H1 (cell line): Measurements from ENCODE around the gene GALNT15. TPM values are rescaled to one million over a fixed set of nuclear protein-coding genes. Genes with fewer than 3 reads are reported as not detected.

ENCODE experiments used
- CTCF ChIA-PET: fragments of 300-600 bp; sonication (Branson Sonifier 250); formaldehyde crosslinking; loops from one replicate; lab custom pipeline; 2021; ENCODE audit not compliant: partially characterized antibody; lab: Charles Lee
- POLR2A ChIA-PET: fragments of 300-600 bp; sonication (Branson Sonifier 250); formaldehyde crosslinking; loops from one replicate; lab custom pipeline; 2021; ENCODE audit warnings: inconsistent platforms; ENCODE audit not compliant: partially characterized antibody; lab: Charles Lee
- DNase-seq, 2 experiments: peaks; one replicate each; pipeline versions ENCODE4 v3.0.0 to v3.0.0-alpha.2; 2010 to 2022; ENCODE audit warnings: low spot score in 2 of 2, low read depth in 1 of 2, mixed read lengths in 1 of 2
- FAIRE-seq: peaks from 2 replicates; lab custom pipeline; 2011; peaks lifted over from hg19 to GRCh38; lab: Jason Lieb, UNC
- H2AFZ ChIP-seq: 2 replicates; pipeline ENCODE4 v1.8.1; 2012; ENCODE audit warnings: low read length, inconsistent platforms
- H2AK5ac ChIP-seq: 2 replicates; pipeline ENCODE4 v1.6.1; 2013; ENCODE audit warnings: low read depth, low read length
- H2BK120ac ChIP-seq: replicated peaks from 2 replicates; pipeline ENCODE3; 2013; ENCODE audit warnings: low read depth, low read length, inconsistent platforms
- H2BK12ac ChIP-seq: 2 replicates; pipeline ENCODE4 v1.6.1; 2013; ENCODE audit warnings: low read depth, low read length
- H2BK15ac ChIP-seq: 2 replicates; pipeline ENCODE4 v1.6.1; 2013; ENCODE audit warnings: low read length
- H2BK20ac ChIP-seq: 2 replicates; pipeline ENCODE4 v1.6.1; 2013; ENCODE audit warnings: low read length
- H2BK5ac ChIP-seq: 2 replicates; pipeline ENCODE4 v1.6.1; 2013; ENCODE audit warnings: low read depth, low read length
- H3K14ac ChIP-seq: 2 replicates; pipeline ENCODE4 v1.6.1; 2013; ENCODE audit warnings: inconsistent platforms; ENCODE audit not compliant: insufficient read length
- H3K18ac ChIP-seq: 2 replicates; pipeline ENCODE4 v1.6.1; 2013; ENCODE audit warnings: low read length; ENCODE audit errors: extremely low read depth
- H3K23ac ChIP-seq: 2 replicates; pipeline ENCODE4 v1.6.1; 2013; ENCODE audit warnings: inconsistent platforms; ENCODE audit not compliant: insufficient read length
- H3K23me2 ChIP-seq: 2 replicates; pipeline ENCODE4 v1.6.1; 2013; ENCODE audit warnings: low read depth, low read length
- H3K27ac ChIP-seq: 2 replicates; pipeline ENCODE4 v1.6.1; 2011; ENCODE audit warnings: low read depth, low read length, inconsistent platforms
- H3K27me3 ChIP-seq, 4 experiments: replicated peaks in 1 of 4; 1 replicate in 1 of 4; 2 replicates in 3 of 4; pipeline versions ENCODE4 v1.6.1 to v1.8.1; 2011 to 2013; ENCODE audit warnings: low read length in 3 of 4, mild to moderate bottlenecking in 3 of 4, inconsistent platforms in 2 of 4, mixed read lengths in 2 of 4, moderate library complexity in 1 of 4; ENCODE audit not compliant: control insufficient read depth in 3 of 4, insufficient read depth in 3 of 4; ENCODE audit errors: extremely low read depth in 1 of 4
- H3K36me3 ChIP-seq, 4 experiments: 2 replicates each; pipeline versions ENCODE4 v1.6.1 to v1.8.1; 2011 to 2013; ENCODE audit warnings: mild to moderate bottlenecking in 4 of 4, low read length in 3 of 4, moderate library complexity in 2 of 4, control low read depth in 1 of 4, inconsistent platforms in 1 of 4; ENCODE audit not compliant: insufficient read depth in 4 of 4, control insufficient read depth in 2 of 4
- H3K4ac ChIP-seq: replicated peaks from 2 replicates; pipeline ENCODE3; 2013; ENCODE audit warnings: low read length, low read depth, mixed read lengths, inconsistent platforms; ENCODE audit not compliant: insufficient read length
- H3K4me1 ChIP-seq, 4 experiments: replicated peaks in 1 of 4; 1 replicate in 1 of 4; 2 replicates in 3 of 4; pipeline versions ENCODE4 v1.6.1 to v1.8.1; 2011 to 2013; ENCODE audit warnings: low read length in 3 of 4, inconsistent platforms in 2 of 4, mixed read lengths in 1 of 4; ENCODE audit not compliant: insufficient read depth in 4 of 4, control insufficient read depth in 3 of 4
- H3K4me2 ChIP-seq, 2 experiments: 2 replicates each; pipeline versions ENCODE4 v1.6.1 to v1.8.1; 2011 to 2013; ENCODE audit warnings: low read depth in 2 of 2, low read length in 2 of 2, control low read depth in 1 of 2, inconsistent platforms in 1 of 2, mild to moderate bottlenecking in 1 of 2; ENCODE audit not compliant: insufficient read depth in 1 of 2
- H3K4me3 ChIP-seq, 4 experiments: fragments of 200-600, 300-600 bp in 1 of 4; sonication (generic), shearing (Covaris generic), sonication (Bioruptor Twin) in 1 of 4; 2 replicates each; pipeline versions ENCODE4 v1.5.1 to v1.8.1; 2011 to 2016; ENCODE audit warnings: low read length in 4 of 4, low read depth in 3 of 4, control low read depth in 2 of 4, inconsistent platforms in 2 of 4, mild to moderate bottlenecking in 2 of 4, mixed read lengths in 1 of 4, moderate library complexity in 1 of 4; ENCODE audit not compliant: insufficient read depth in 2 of 4; ENCODE audit errors: extremely low read depth in 1 of 4
- H3K56ac ChIP-seq: replicated peaks from 2 replicates; pipeline ENCODE3; 2013; ENCODE audit warnings: low read depth, mild to moderate bottlenecking, mixed read lengths, low read length, inconsistent platforms; ENCODE audit not compliant: insufficient read length
- H3K79me1 ChIP-seq: 2 replicates; pipeline ENCODE4 v1.6.1; 2013; ENCODE audit warnings: low read depth, low read length, control low read depth
- H3K79me2 ChIP-seq, 2 experiments: 2 replicates each; pipeline versions ENCODE4 v1.6.1 to v1.8.1; 2012 to 2013; ENCODE audit warnings: low read length in 2 of 2, mild to moderate bottlenecking in 2 of 2, inconsistent platforms in 1 of 2; ENCODE audit not compliant: insufficient read depth in 2 of 2, control insufficient read depth in 1 of 2
- H3K9ac ChIP-seq, 4 experiments: replicated peaks in 1 of 4; 1 replicate in 1 of 4; 2 replicates in 3 of 4; pipeline versions ENCODE4 v1.6.1 to v1.8.1; 2011 to 2013; ENCODE audit warnings: low read depth in 3 of 4, low read length in 3 of 4, control low read depth in 2 of 4, mild to moderate bottlenecking in 2 of 4, moderate library complexity in 2 of 4, inconsistent platforms in 1 of 4; ENCODE audit errors: extremely low read depth in 1 of 4
- H3K9me3 ChIP-seq, 2 experiments: 2 replicates each; pipeline versions ENCODE4 v1.6.1 to v1.8.1; 2012 to 2013; ENCODE audit warnings: mild to moderate bottlenecking in 2 of 2, moderate library complexity in 2 of 2, control low read depth in 1 of 2, inconsistent platforms in 1 of 2, low read depth in 1 of 2, low read length in 1 of 2, mixed read lengths in 1 of 2; ENCODE audit not compliant: insufficient read depth in 2 of 2
- H4K20me1 ChIP-seq, 2 experiments: replicated peaks in 1 of 2; 2 replicates each; pipeline versions ENCODE3 to v1.8.1; 2011 to 2013; ENCODE audit warnings: inconsistent platforms in 2 of 2, low read length in 2 of 2, mild to moderate bottlenecking in 1 of 2; ENCODE audit not compliant: insufficient read depth in 2 of 2, control insufficient read depth in 1 of 2
- H4K5ac ChIP-seq: 2 replicates; pipeline ENCODE4 v1.6.1; 2013; ENCODE audit warnings: low read length, low read depth, mixed read lengths, inconsistent platforms; ENCODE audit not compliant: insufficient read length
- H4K8ac ChIP-seq: 2 replicates; pipeline ENCODE4 v1.8.0; 2013; ENCODE audit warnings: mild to moderate bottlenecking, moderate library complexity, low read length, inconsistent platforms; ENCODE audit not compliant: insufficient read depth; ENCODE audit errors: extremely low read depth
- H4K91ac ChIP-seq: replicated peaks from 2 replicates; pipeline ENCODE3; 2013; ENCODE audit warnings: low read length, mixed read lengths, inconsistent platforms; ENCODE audit not compliant: insufficient read length
- CTCF ChIP-seq, 3 experiments: IDR thresholded peaks; 1 replicate in 2 of 3; 2 replicates in 1 of 3; pipeline versions ENCODE4 v1.5.1 to v1.6.1; 2011; ENCODE audit warnings: low read length in 3 of 3, mild to moderate bottlenecking in 3 of 3, inconsistent platforms in 2 of 3, low read depth in 1 of 3, moderate library complexity in 1 of 3; ENCODE audit not compliant: insufficient read depth in 1 of 3; ENCODE audit errors: control extremely low read depth in 1 of 3
- HDAC2 ChIP-seq, 2 experiments: fragments of 300-600 bp in 1 of 2; sonication (generic) in 1 of 2; IDR thresholded peaks; 2 replicates each; pipeline ENCODE4 v1.6.1; 2011 to 2012; ENCODE audit warnings: low read depth in 2 of 2, low read length in 2 of 2, mild to moderate bottlenecking in 2 of 2, moderate library complexity in 2 of 2, borderline replicate concordance in 1 of 2, inconsistent platforms in 1 of 2
- KDM4A ChIP-seq: IDR thresholded peaks from one replicate; pipeline ENCODE4 v1.7.1; 2012; ENCODE audit warnings: low read depth, mild to moderate bottlenecking, moderate library complexity, low read length, inconsistent platforms; ENCODE audit not compliant: severe bottlenecking
- KDM5A ChIP-seq: fragments of 200-600 bp; IDR thresholded peaks from 2 replicates; pipeline ENCODE4 v1.7.1; 2012; ENCODE audit warnings: mild to moderate bottlenecking, low read length, inconsistent platforms, mixed read lengths
- MAFK ChIP-seq: IDR thresholded peaks from 2 replicates; pipeline ENCODE4 v1.6.1; 2012; ENCODE audit warnings: low read depth, mild to moderate bottlenecking, improper control_type of control experiment, low read length
- SIRT6 ChIP-seq: IDR thresholded peaks from one replicate; pipeline ENCODE4 v1.7.1; 2012; ENCODE audit warnings: low read length, inconsistent platforms
- SP1 ChIP-seq: IDR thresholded peaks from 2 replicates; pipeline ENCODE4 v1.6.1; 2011; ENCODE audit warnings: low read depth, low read length
- SP2 ChIP-seq: IDR thresholded peaks from 2 replicates; pipeline ENCODE4 v1.6.1; 2012; ENCODE audit warnings: mild to moderate bottlenecking, low read length, inconsistent platforms
- TAF7 ChIP-seq: optimal IDR thresholded peaks from 2 replicates; pipeline ENCODE3; 2011; ENCODE audit warnings: low read depth, mild to moderate bottlenecking, inconsistent platforms, low read length, moderate library complexity, borderline replicate concordance
- TCF12 ChIP-seq: IDR thresholded peaks from 2 replicates; pipeline ENCODE4 v1.6.1; 2011; ENCODE audit warnings: low read depth, mild to moderate bottlenecking, low read length
- TEAD4 ChIP-seq: IDR thresholded peaks from 2 replicates; pipeline ENCODE4 v1.6.1; 2012; ENCODE audit warnings: low read depth, low read length, inconsistent platforms, mixed read lengths
- ZNF274 ChIP-seq: IDR thresholded peaks from 2 replicates; pipeline ENCODE4 v1.7.0; 2012; ENCODE audit warnings: low read length, borderline replicate concordance; ENCODE audit errors: extremely low read depth
- WGBS, 2 experiments: shearing (Covaris generic) in 1 of 2; methylation state at CpG; one replicate each; pipeline versions ENCODE4 v1.1.6 to v1.1.7; 2013 to 2015; ENCODE audit warnings: low lambda C conversion rate in 2 of 2, mixed read lengths in 2 of 2, inconsistent platforms in 1 of 2, low coverage in 1 of 2, missing lambda C conversion rate in 1 of 2; ENCODE audit not compliant: insufficient replicate concordance in 2 of 2, insufficient coverage in 1 of 2, insufficient read length in 1 of 2; ENCODE audit errors: extremely low coverage in 1 of 2, missing lambda C conversion rate in 1 of 2; 5-methylcytosine and 5-hydroxymethylcytosine counted together
- polyA plus RNA-seq, 7 experiments: library from polyadenylated mRNA; depleted of rRNA in 3 of 7; stranded (reverse) in 5 of 7; unstranded in 2 of 7; fragments of >200 nt in 5 of 7; fragments of 200-250 nt in 2 of 7; gene quantifications; 1 replicate in 5 of 7; 2 replicates in 1 of 7; 4 replicates in 1 of 7; pipeline versions ENCODE4 v1.2.1 to v1.2.3, GENCODE V29; 2011 to 2013; ENCODE audit warnings: missing spikeins in 2 of 7, mixed read lengths in 2 of 7
- total RNA-seq: library from RNA; stranded (reverse); fragmentation: NEBNext Ultra II Directional; extraction: Animal tissue kit (Norgen Biotek cat#: 25700); gene quantifications from 2 replicates; pipeline ENCODE4 v1.2.1, GENCODE V29; 2021

The GALNT15 gene
- total and polyA plus RNA-seq, 2 of the 8 experiments (the other 6 are each of a cell fraction or from before 2014, with no cell fraction given) = 0.02 TPM; not detected in 1

GRCh38 chr3:16130066-16130465, 44.4 kb upstream of the GALNT15 start:
- FAIRE-seq (no peak), DNase-seq (no peak)
- Histone ChIP-seq H3K79me1 (no peaks in the 10 kb centered on the region), H3K4ac (no peak overlapping the region), H4K91ac (no peak overlapping the region), H3K56ac (no peak overlapping the region), H3K18ac (no peak overlapping the region), H3K9ac (no peak overlapping the region), H2BK12ac (no peak overlapping the region), H2BK5ac (no peak overlapping the region), H3K23me2 (no peaks in the 10 kb centered on the region), H2AFZ (no peak overlapping the region; the same call in 1 of the 2 replicates), H4K8ac (no peak overlapping the region), H2BK15ac (no peak overlapping the region), H3K4me3 (no peak overlapping the region), H2BK120ac (no peak overlapping the region), H2AK5ac (no peak overlapping the region), H3K27me3 (no peaks in the 10 kb centered on the region), H2BK20ac (no peak overlapping the region), H3K27ac (no peak overlapping the region), H3K23ac (no peak overlapping the region), H3K36me3 (no peaks in the 10 kb centered on the region), H3K9me3 (no peaks in the 10 kb centered on the region), H3K79me2 (no peaks in the 10 kb centered on the region), H4K5ac (no peak overlapping the region), H3K4me2 (no peak overlapping the region), H3K4me1 (no peaks in the 10 kb centered on the region; a peak in 1 of 7 replicates), H3K14ac (no peak overlapping the region), H4K20me1 (no peaks in the 10 kb centered on the region)
- POLR2A ChIA-PET = interaction anchor here (0.6 kb wide), 1 partner anchor 535 kb away, joined by 3 read pairs; no protein-coding TSS in a partner anchor
- CTCF ChIA-PET = interaction anchor here (0.7 to 1.4 kb wide), 3 partner anchors 16 to 48 kb away, joined by 3 to 4 read pairs (median 3); partner anchors contain the start of gene GALNT15
- 73% methylated on average over 4 of the region's 4 CpGs; no CpG with 5 or more reads in 1 of the 2 experiments for WGBS, 2 experiments
- TF ChIP-seq CTCF (IDR thresholded peaks at IDR 0.05; ENCODE audit: control extremely low read depth in 1 of 3, insufficient read depth in 1 of 3, low read depth in 1 of 3, low read length in 3 of 3) (no peak), SP1 (no peak), SP2 (no peak), HDAC2 (IDR thresholded peaks at IDR 0.05; ENCODE audit: borderline replicate concordance in 1 of 2, low read depth in 2 of 2, low read length in 2 of 2) (no peak), ZNF274 (no peak), TAF7 (no peak), MAFK (no peak), KDM5A (no peak), KDM4A (no peak), TEAD4 (no peak), SIRT6 (no peak), TCF12 (no peak)
